IMR-90 (cell line): ENCODE measurements around the gene LRFN2. TPM values are rescaled to one million over a fixed set of nuclear protein-coding genes. Genes with fewer than 3 reads are reported as not detected.

Experiments used
- ATAC-seq: fragments of 200-7000 bp; cut with Tn5 transposase; 2 replicates; pipeline ENCODE4 v1.9.1; 2020; ENCODE audit warnings: low read depth, mild to moderate bottlenecking, moderate library complexity
- BruUV-seq: library from RNA; stranded (reverse); fragments of 400-500 nt; replicated peaks from 2 replicates; lab custom pipeline; 2021; lab: Mats Ljungman, UMichigan
- CTCF ChIA-PET: fragments of 300-600 bp; formaldehyde crosslinking; extraction: SDS; loops from one replicate; lab custom pipeline; 2021; ENCODE audit warnings: antibody characterized with exemption; lab: Yijun Ruan, JAX
- POLR2A ChIA-PET: fragments of 300-600 bp; sonication (Branson Sonifier 250); formaldehyde crosslinking; loops from one replicate; lab custom pipeline; 2022; ENCODE audit warnings: antibody characterized with exemption; ENCODE audit not compliant: unreplicated experiment; lab: Charles Lee
- DNase-seq: peaks from one replicate; pipeline ENCODE4 v3.0.0; 2013
- H2AFZ ChIP-seq: replicated peaks from 2 replicates; pipeline ENCODE3; 2013; ENCODE audit warnings: low read length, mild to moderate bottlenecking; ENCODE audit not compliant: poor library complexity
- H2AK5ac ChIP-seq: 2 replicates; pipeline ENCODE4 v1.6.1; 2013; ENCODE audit warnings: low read depth, low read length, inconsistent platforms
- H2AK9ac ChIP-seq: replicated peaks from 2 replicates; pipeline ENCODE3; 2013; ENCODE audit warnings: mild to moderate bottlenecking, low read depth, low read length, moderate library complexity; ENCODE audit not compliant: poor library complexity
- H2BK120ac ChIP-seq: 2 replicates; pipeline ENCODE4 v1.6.1; 2013; ENCODE audit warnings: low read depth, low read length, inconsistent platforms
- H2BK15ac ChIP-seq: 3 replicates; pipeline ENCODE4 v1.6.1; 2013; ENCODE audit warnings: low read depth, low read length, inconsistent platforms
- H2BK20ac ChIP-seq: 2 replicates; pipeline ENCODE4 v1.6.1; 2013; ENCODE audit warnings: low read depth, mild to moderate bottlenecking, inconsistent platforms, low read length, moderate library complexity
- H2BK5ac ChIP-seq: 2 replicates; pipeline ENCODE4 v1.6.1; 2013; ENCODE audit warnings: mild to moderate bottlenecking, low read depth, low read length, inconsistent platforms; ENCODE audit not compliant: poor library complexity, severe bottlenecking
- H3K14ac ChIP-seq: replicated peaks from 2 replicates; pipeline ENCODE4 v1.6.1; 2013; ENCODE audit warnings: low read depth, low read length, inconsistent platforms
- H3K18ac ChIP-seq: 2 replicates; pipeline ENCODE4 v1.6.1; 2013; ENCODE audit warnings: low read depth, low read length, control low read depth
- H3K23ac ChIP-seq: 2 replicates; pipeline ENCODE4 v1.6.1; 2013; ENCODE audit warnings: low read depth, low read length, inconsistent platforms
- H3K27ac ChIP-seq: 2 replicates; pipeline ENCODE4 v1.5.1; 2013; ENCODE audit warnings: mild to moderate bottlenecking, control low read depth, low read length; ENCODE audit not compliant: insufficient read depth
- H3K27me3 ChIP-seq: 2 replicates; pipeline ENCODE4 v1.6.1; 2013; ENCODE audit warnings: low read length; ENCODE audit not compliant: control insufficient read depth, insufficient read depth
- H3K36me3 ChIP-seq: 2 replicates; pipeline ENCODE4 v1.6.1; 2013; ENCODE audit warnings: low read length, mixed read lengths; ENCODE audit not compliant: control insufficient read depth, insufficient read depth
- H3K4ac ChIP-seq: 2 replicates; pipeline ENCODE4 v1.6.1; 2013; ENCODE audit warnings: low read depth, low read length, inconsistent platforms
- H3K4me1 ChIP-seq: 2 replicates; pipeline ENCODE4 v1.6.1; 2013; ENCODE audit warnings: low read length, mixed read lengths; ENCODE audit not compliant: control insufficient read depth, insufficient read depth
- H3K4me2 ChIP-seq: 2 replicates; pipeline ENCODE4 v1.6.1; 2013; ENCODE audit warnings: low read depth, mild to moderate bottlenecking, control low read depth, low read length, moderate library complexity
- H3K4me3 ChIP-seq: 2 replicates; pipeline ENCODE4 v1.5.1; 2013; ENCODE audit warnings: low read depth, mild to moderate bottlenecking, control low read depth, low read length, moderate library complexity; ENCODE audit not compliant: insufficient read depth
- H3K56ac ChIP-seq: 2 replicates; pipeline ENCODE4 v1.6.1; 2013; ENCODE audit warnings: low read length, inconsistent platforms; ENCODE audit not compliant: insufficient read depth; ENCODE audit errors: extremely low read depth
- H3K79me1 ChIP-seq, 2 experiments: 2 replicates each; pipeline ENCODE4 v1.6.1; 2013; ENCODE audit warnings: low read length in 2 of 2, inconsistent platforms in 1 of 2, low read depth in 1 of 2
- H3K9ac ChIP-seq: 2 replicates; pipeline ENCODE4 v1.6.1; 2013; ENCODE audit warnings: low read depth, low read length, control low read depth
- H3K9me1 ChIP-seq: 2 replicates; pipeline ENCODE4 v1.6.1; 2013; ENCODE audit warnings: low read length, inconsistent platforms; ENCODE audit not compliant: insufficient read depth
- H3K9me3 ChIP-seq: 2 replicates; pipeline ENCODE4 v1.6.1; 2013; ENCODE audit warnings: low read length; ENCODE audit not compliant: control insufficient read depth, insufficient read depth
- H4K20me1 ChIP-seq: 2 replicates; pipeline ENCODE4 v1.6.1; 2013; ENCODE audit warnings: low read length, inconsistent platforms; ENCODE audit not compliant: insufficient read depth
- H4K5ac ChIP-seq: 2 replicates; pipeline ENCODE4 v1.6.1; 2013; ENCODE audit warnings: mild to moderate bottlenecking, low read depth, low read length, control low read depth
- H4K8ac ChIP-seq, 2 experiments: 2 replicates each; pipeline ENCODE4 v1.6.1; 2013; ENCODE audit warnings: low read depth in 2 of 2, low read length in 2 of 2, control low read depth in 1 of 2, inconsistent platforms in 1 of 2
- H4K91ac ChIP-seq: 2 replicates; pipeline ENCODE4 v1.6.1; 2013; ENCODE audit warnings: low read depth, low read length, inconsistent platforms; ENCODE audit not compliant: insufficient read depth
- MAFK ChIP-seq: IDR thresholded peaks from 2 replicates; pipeline ENCODE4 v1.6.1; 2012; ENCODE audit warnings: low read depth, low read length, improper control_type of control experiment
- WGBS, 2 experiments: methylation state at CpG; one replicate each; pipeline versions ENCODE4 v1.1.5 to v1.1.7; 2013; ENCODE audit warnings: missing lambda C conversion rate in 2 of 2; ENCODE audit not compliant: insufficient read length in 1 of 2; ENCODE audit errors: extremely low coverage in 2 of 2; 5-methylcytosine and 5-hydroxymethylcytosine counted together
- dilution Hi-C: fragments of 300-500 bp; cut with HindIII; formaldehyde crosslinking; loops from one replicate; pipeline ENCODE4 v1.14.3; 2018; ENCODE audit warnings: low sequenced_read_pairs; ENCODE audit not compliant: unreplicated experiment
- in situ Hi-C: fragments of 300-500 bp; cut with MboI; formaldehyde crosslinking; loops from 3 replicates; pipeline ENCODE4 v1.14.3; 2019; ENCODE audit warnings: low sequenced_read_pairs, inconsistent platforms, mixed read lengths
- intact Hi-C: fragments of 100-400 bp; cut with micrococcal nuclease; formaldehyde crosslinking; loops from 2 replicates; pipeline ENCODE4 v1.10.0; 2022
- polyA plus RNA-seq, 3 experiments: library from polyadenylated mRNA; depleted of rRNA; stranded (reverse); fragments of >200 nt; gene quantifications; 2 replicates each; pipeline ENCODE4 v1.2.3, GENCODE V29; 2012; ENCODE audit warnings: low replicate concordance in 1 of 3
- total RNA-seq: library from RNA; depleted of rRNA; stranded (reverse); fragments of >200 nt; gene quantifications from 2 replicates; pipeline ENCODE4 v1.2.3, GENCODE V29; 2012

Gene LRFN2
- total and polyA plus RNA-seq, 2 of the 4 experiments (the other 2 are of a cell fraction), result not detected

GRCh38 chr6:40399888-40400457 is 187.2 kb downstream of the LRFN2 start:
- Histone ChIP-seq H2AK5ac (no peak overlapping the region), H3K79me1 (no peaks in the 10 kb centered on the region), H4K5ac (no peak overlapping the region), H2BK20ac (no peak overlapping the region), H3K23ac (no peak overlapping the region), H4K20me1 (no peaks in the 10 kb centered on the region), H3K27ac (no peak overlapping the region), H4K91ac (no peak overlapping the region), H3K9me1 (no peaks in the 10 kb centered on the region), H3K9ac (no peak overlapping the region), H3K36me3 (no peaks in the 10 kb centered on the region), H3K4me3 (no peak overlapping the region), H4K8ac (no peak overlapping the region), H2AK9ac (no peak overlapping the region), H3K9me3 (no peaks in the 10 kb centered on the region), H3K4ac (no peak overlapping the region), H2BK5ac (no peak overlapping the region), H3K56ac (no peak overlapping the region), H3K4me1 (no peaks in the 10 kb centered on the region), H2BK120ac (no peak overlapping the region), H2AFZ (no peak overlapping the region), H3K27me3 (no peaks in the 10 kb centered on the region), H3K4me2 (no peak overlapping the region), H3K18ac (no peak overlapping the region), H3K14ac (no peak overlapping the region), H2BK15ac (no peak overlapping the region)
- dilution Hi-C loops, result no loop called here
- POLR2A ChIA-PET, result no interaction called here
- DNase-seq, result no peak
- no TSS peak for BruUV-seq
- no CpG with 5 or more reads among the region's 4 CpGs for WGBS, 2 experiments
- CTCF ChIA-PET, result no interaction called here
- in situ Hi-C loops, result no loop called here
- intact Hi-C loops, result no loop called here
- TF ChIP-seq MAFK, result no peak
- ATAC-seq, result no peak
